ENCODE results near the gene TBL1X. TPM values are rescaled to one million over a fixed set of nuclear protein-coding genes. Genes with fewer than 3 reads are reported as not detected.

Gene TBL1X
- total and polyA plus RNA-seq, 12 donors, result 1.8 to 14.1 (median 9.8) TPM

GRCh38 chrX:9781941-9782340 lies 317.1 kb downstream of the TBL1X start:
- H3K9me3 ChIP-seq, result no peaks in the 10 kb centered on the region
- no peak overlapping the region for H3K27ac ChIP-seq
- 91 to 92% methylated on average over 7 of the region's 7 CpGs for WGBS, 2 donors
- ATAC-seq (no peak), DNase-seq (no peak)
- no peaks in the 10 kb centered on the region for H3K4me1 ChIP-seq
- TF ChIP-seq CTCF (IDR thresholded peaks at IDR 0.05), result no peak
- intact Hi-C loops (cut with DNase I), result no loop called here
- no peak overlapping the region for H3K4me3 ChIP-seq
- no peaks in the 10 kb centered on the region for H3K36me3 ChIP-seq
- peaks cover 0 to 50% (median 0%) of the 10 kb centered on the region in 7 donors for H3K27me3 ChIP-seq

GRCh38 chrX:9784332-9784731 lies 319.5 kb downstream of the TBL1X start:
- DNase-seq, result no peak
- ATAC-seq, result no peak
- Histone ChIP-seq H3K36me3 (no peaks in the 10 kb centered on the region), H3K27ac (no peak overlapping the region), H3K27me3 (peaks cover 0 to 68% (median 0%) of the 10 kb centered on the region in 7 donors), H3K9me3 (no peaks in the 10 kb centered on the region), H3K4me3 (no peak overlapping the region), H3K4me1 (no peaks in the 10 kb centered on the region)
- TF ChIP-seq CTCF (IDR thresholded peaks at IDR 0.05), result no peak
- intact Hi-C loops (cut with DNase I), result no loop called here
- WGBS, 2 donors, result 95 to 99% methylated on average over 8 of the region's 8 CpGs

- Histone ChIP-seq H3K4me3 (peak overlapping the region in 9 of 10 donors; percentile 10 to 57 (median 49)), H3K27me3 (peaks cover 0 to 79% (median 0%) of the 10 kb centered on the region in 7 donors), H3K9me3 (no peaks in the 10 kb centered on the region), H3K4me1 (no peaks in the 10 kb centered on the region), H3K36me3 (no peaks in the 10 kb centered on the region), H3K27ac (no peak overlapping the region)
- DNase-seq, result no peak
- ATAC-seq, result peak in 1 of 8 donors; percentile 13
- intact Hi-C loops (cut with DNase I), result no loop called here
- WGBS, 2 donors, result 13 to 22% methylated on average over 19 to 55 of the region's 58 CpGs
- TF ChIP-seq CTCF (IDR thresholded peaks at IDR 0.05), result no peak
These were observed 320.5 kb downstream of the TBL1X start for GRCh38 chrX:9785254-9785943.

- 0% methylated on average over 8 to 115 of the region's 132 CpGs for WGBS, 2 donors
- Histone ChIP-seq H3K27me3 (peaks cover 0 to 85% (median 0%) of the 10 kb centered on the region in 7 donors), H3K27ac (no peak within 1 kb of the TSS), H3K4me3 (peak within 1 kb of the TSS in 9 of 10 donors; percentile 35 to 57 (median 49)), H3K9me3 (no peaks in the 10 kb centered on the region), H3K4me1 (no peaks in the 10 kb centered on the region), H3K36me3 (no peaks in the 10 kb centered on the region)
- ATAC-seq, result peak in 2 of 8 donors; percentile 44 to 79
- intact Hi-C loops (cut with DNase I), result no loop called here
- no peak for TF ChIP-seq CTCF (IDR thresholded peaks at IDR 0.05)
- no peak for DNase-seq
These were observed 321.3 kb downstream of the TBL1X start, which contains the start of gene SHROOM2 for GRCh38 chrX:9785944-9786797. SHROOM2 (plus strand) TSS chrX:9786429; CDS start chrX:9786546, 117 bp downstream.
